Ishikawa (cell line): ENCODE measurements around the gene MYOF.

Experiments used
- TCF12 ChIP-seq: IDR thresholded peaks from 2 replicates; pipeline ENCODE4 v1.6.1; 2012; ENCODE audit warnings: low read depth
- TF ChIP-seq, protein P1 (sequence below): IDR thresholded peaks from 2 replicates; pipeline ENCODE4 v1.6.1; 2012

DNA sequence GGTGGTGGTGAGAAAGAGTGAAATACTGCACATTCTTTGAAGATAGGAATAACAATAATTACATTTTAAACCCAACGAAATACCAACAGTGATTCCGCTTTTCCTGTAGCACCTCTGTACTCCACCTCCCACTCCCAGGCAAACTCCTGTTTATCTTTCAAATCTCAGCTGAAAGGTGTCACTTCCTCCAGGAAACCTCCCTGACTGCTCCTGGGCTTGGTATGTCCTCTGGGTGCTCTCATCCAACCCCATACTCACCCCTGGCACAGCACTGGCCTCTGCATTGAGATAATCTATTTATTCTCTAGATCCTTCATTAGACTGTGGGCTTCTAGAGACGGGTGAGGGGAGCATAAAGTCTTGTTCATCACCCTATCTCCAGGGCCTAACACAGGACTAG is 148.0 kb downstream of the MYOF start:
- TF ChIP-seq TCF12: no peak
- TF ChIP-seq, protein P1, sequence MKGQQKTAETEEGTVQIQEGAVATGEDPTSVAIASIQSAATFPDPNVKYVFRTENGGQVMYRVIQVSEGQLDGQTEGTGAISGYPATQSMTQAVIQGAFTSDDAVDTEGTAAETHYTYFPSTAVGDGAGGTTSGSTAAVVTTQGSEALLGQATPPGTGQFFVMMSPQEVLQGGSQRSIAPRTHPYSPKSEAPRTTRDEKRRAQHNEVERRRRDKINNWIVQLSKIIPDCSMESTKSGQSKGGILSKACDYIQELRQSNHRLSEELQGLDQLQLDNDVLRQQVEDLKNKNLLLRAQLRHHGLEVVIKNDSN: no peak
